A549 (cell line): ENCODE results near the gene ALG8.

Experiments used
- CTCF ChIP-seq: fragments of >200 bp; sonication (Bioruptor Twin); formaldehyde crosslinking; IDR thresholded peaks from 3 replicates; pipeline ENCODE4 v1.5.1; 2016
- FOXS1 ChIP-seq: fragments of 250-450 bp; sonication (Bioruptor Pico); IDR thresholded peaks from 2 replicates; pipeline ENCODE4 v1.5.0; 2020; ENCODE audit warnings: mild to moderate bottlenecking, moderate library complexity
- NR3C1 ChIP-seq: fragments of >200 bp; sonication (Bioruptor Twin); formaldehyde crosslinking; IDR thresholded peaks from 3 replicates; pipeline ENCODE4 v1.6.1; 2017
- POLR2A ChIP-seq: IDR thresholded peaks from 2 replicates; pipeline ENCODE4 v1.6.1; 2012; ENCODE audit warnings: mild to moderate bottlenecking, low read length

- TF ChIP-seq POLR2A (no peak), FOXS1 (no peak), NR3C1 (no peak), CTCF (no peak)
These were observed 59.2 kb downstream of the ALG8 start for GRCh38 chr11:78080084-78080817.
